Measurements from ENCODE around the gene KCNK10. TPM values are rescaled to one million over a fixed set of nuclear protein-coding genes. Genes with fewer than 3 reads are reported as not detected.

KCNK10 gene
- total RNA-seq, 1 experiment from 2014 or later, result 0.96 TPM

DNA sequence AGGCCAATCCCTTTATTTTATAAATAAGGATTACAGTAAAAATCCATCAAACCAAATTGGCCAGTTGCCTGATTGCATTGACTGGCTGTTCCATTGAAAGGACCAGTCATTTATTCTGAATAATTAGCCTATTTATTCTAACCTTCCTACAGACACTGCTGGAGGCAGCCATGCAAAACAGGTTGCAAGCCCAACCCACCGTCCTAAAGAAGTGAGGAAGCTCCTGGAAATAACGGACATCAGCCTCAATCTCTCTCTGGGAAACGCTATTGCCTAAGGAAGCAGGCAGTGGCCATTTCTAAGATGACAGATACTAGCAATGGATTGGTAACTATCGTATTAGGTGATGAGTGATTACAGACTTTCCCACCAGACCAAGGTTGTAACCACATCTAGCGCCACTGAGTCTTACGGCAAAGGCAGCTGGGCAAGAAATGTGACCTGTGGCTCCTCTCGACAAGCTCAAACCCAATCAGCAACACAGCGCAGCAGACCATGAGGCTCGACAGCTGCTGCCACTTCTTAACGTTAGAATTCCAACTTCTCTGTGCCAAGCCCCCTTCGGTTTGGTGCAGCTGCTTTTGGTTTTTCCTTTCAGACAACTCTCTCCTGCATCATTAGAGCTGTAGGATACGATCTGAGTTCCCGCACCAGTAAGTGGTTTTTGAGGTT is 134.2 kb downstream of the KCNK10 start (continued):
- TF ChIP-seq, protein P1, sequence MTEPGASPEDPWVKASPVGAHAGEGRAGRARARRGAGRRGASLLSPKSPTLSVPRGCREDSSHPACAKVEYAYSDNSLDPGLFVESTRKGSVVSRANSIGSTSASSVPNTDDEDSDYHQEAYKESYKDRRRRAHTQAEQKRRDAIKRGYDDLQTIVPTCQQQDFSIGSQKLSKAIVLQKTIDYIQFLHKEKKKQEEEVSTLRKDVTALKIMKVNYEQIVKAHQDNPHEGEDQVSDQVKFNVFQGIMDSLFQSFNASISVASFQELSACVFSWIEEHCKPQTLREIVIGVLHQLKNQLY (CRISPR knock-in tag; IDR thresholded peaks at IDR 0.05), result no peak
- TF ChIP-seq CBFB (CRISPR knock-in tag; IDR thresholded peaks at IDR 0.05; ENCODE audit: low read depth), result no peak
- TF ChIP-seq NFYB (CRISPR knock-in tag; conservative IDR thresholded peaks at IDR 0.05; ENCODE audit: low read depth), result no peak
- TF ChIP-seq, protein P2, sequence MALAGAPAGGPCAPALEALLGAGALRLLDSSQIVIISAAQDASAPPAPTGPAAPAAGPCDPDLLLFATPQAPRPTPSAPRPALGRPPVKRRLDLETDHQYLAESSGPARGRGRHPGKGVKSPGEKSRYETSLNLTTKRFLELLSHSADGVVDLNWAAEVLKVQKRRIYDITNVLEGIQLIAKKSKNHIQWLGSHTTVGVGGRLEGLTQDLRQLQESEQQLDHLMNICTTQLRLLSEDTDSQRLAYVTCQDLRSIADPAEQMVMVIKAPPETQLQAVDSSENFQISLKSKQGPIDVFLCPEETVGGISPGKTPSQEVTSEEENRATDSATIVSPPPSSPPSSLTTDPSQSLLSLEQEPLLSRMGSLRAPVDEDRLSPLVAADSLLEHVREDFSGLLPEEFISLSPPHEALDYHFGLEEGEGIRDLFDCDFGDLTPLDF (CRISPR knock-in tag; IDR thresholded peaks at IDR 0.05), result no peak

DNA sequence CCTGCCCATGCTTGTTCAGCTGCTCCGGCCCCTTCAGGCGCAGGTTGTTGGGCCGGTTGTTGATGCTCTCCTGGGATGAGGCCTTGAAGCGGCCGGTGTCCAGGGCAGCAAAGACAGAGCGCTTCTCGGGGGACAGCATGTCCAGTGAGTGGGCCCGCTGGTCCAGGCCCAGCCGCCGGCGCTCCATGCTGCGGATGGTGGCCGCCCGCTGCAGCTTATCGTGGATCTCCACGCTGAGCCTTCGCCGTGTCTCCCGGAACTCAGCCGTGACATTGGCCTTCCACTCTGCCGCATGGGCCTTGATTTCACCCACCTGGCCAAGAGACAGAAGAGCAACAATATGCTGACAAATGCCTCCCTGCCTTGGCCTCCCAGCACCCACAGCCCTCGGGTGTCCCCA is 137.2 kb downstream of the KCNK10 start:
- Mint-ChIP-seq H3K27me3 (ENCODE audit: low read depth) (no peaks in the 10 kb centered on the region), H3K4me1 (peaks cover 21% of the 10 kb centered on the region), H3K4me3 (no peak overlapping the region), H3K9me3 (no peaks in the 10 kb centered on the region), H3K36me3 (no peaks in the 10 kb centered on the region), H3K27ac (no peak overlapping the region)
- ChIA-PET CTCF (interaction anchor here (1.1 to 2.2 kb wide), 2 partner anchors 17 to 195 kb away, joined by 3 to 5 read pairs; no protein-coding TSS in a partner anchor), POLR2A (no interaction called here)
- ATAC-seq (no peak), DNase-seq (ENCODE audit: low spot score) (no peak)
- TF ChIP-seq, protein P3, sequence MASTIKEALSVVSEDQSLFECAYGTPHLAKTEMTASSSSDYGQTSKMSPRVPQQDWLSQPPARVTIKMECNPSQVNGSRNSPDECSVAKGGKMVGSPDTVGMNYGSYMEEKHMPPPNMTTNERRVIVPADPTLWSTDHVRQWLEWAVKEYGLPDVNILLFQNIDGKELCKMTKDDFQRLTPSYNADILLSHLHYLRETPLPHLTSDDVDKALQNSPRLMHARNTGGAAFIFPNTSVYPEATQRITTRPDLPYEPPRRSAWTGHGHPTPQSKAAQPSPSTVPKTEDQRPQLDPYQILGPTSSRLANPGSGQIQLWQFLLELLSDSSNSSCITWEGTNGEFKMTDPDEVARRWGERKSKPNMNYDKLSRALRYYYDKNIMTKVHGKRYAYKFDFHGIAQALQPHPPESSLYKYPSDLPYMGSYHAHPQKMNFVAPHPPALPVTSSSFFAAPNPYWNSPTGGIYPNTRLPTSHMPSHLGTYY (CRISPR knock-in tag; IDR thresholded peaks at IDR 0.05), result no peak
- TF ChIP-seq, protein P4, sequence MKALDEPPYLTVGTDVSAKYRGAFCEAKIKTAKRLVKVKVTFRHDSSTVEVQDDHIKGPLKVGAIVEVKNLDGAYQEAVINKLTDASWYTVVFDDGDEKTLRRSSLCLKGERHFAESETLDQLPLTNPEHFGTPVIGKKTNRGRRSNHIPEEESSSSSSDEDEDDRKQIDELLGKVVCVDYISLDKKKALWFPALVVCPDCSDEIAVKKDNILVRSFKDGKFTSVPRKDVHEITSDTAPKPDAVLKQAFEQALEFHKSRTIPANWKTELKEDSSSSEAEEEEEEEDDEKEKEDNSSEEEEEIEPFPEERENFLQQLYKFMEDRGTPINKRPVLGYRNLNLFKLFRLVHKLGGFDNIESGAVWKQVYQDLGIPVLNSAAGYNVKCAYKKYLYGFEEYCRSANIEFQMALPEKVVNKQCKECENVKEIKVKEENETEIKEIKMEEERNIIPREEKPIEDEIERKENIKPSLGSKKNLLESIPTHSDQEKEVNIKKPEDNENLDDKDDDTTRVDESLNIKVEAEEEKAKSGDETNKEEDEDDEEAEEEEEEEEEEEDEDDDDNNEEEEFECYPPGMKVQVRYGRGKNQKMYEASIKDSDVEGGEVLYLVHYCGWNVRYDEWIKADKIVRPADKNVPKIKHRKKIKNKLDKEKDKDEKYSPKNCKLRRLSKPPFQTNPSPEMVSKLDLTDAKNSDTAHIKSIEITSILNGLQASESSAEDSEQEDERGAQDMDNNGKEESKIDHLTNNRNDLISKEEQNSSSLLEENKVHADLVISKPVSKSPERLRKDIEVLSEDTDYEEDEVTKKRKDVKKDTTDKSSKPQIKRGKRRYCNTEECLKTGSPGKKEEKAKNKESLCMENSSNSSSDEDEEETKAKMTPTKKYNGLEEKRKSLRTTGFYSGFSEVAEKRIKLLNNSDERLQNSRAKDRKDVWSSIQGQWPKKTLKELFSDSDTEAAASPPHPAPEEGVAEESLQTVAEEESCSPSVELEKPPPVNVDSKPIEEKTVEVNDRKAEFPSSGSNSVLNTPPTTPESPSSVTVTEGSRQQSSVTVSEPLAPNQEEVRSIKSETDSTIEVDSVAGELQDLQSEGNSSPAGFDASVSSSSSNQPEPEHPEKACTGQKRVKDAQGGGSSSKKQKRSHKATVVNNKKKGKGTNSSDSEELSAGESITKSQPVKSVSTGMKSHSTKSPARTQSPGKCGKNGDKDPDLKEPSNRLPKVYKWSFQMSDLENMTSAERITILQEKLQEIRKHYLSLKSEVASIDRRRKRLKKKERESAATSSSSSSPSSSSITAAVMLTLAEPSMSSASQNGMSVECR (CRISPR knock-in tag; IDR thresholded peaks at IDR 0.05; ENCODE audit: borderline replicate concordance), result no peak
- no peak for TF ChIP-seq EMX1 (CRISPR knock-in tag; IDR thresholded peaks at IDR 0.05)
- TF ChIP-seq, protein P5, sequence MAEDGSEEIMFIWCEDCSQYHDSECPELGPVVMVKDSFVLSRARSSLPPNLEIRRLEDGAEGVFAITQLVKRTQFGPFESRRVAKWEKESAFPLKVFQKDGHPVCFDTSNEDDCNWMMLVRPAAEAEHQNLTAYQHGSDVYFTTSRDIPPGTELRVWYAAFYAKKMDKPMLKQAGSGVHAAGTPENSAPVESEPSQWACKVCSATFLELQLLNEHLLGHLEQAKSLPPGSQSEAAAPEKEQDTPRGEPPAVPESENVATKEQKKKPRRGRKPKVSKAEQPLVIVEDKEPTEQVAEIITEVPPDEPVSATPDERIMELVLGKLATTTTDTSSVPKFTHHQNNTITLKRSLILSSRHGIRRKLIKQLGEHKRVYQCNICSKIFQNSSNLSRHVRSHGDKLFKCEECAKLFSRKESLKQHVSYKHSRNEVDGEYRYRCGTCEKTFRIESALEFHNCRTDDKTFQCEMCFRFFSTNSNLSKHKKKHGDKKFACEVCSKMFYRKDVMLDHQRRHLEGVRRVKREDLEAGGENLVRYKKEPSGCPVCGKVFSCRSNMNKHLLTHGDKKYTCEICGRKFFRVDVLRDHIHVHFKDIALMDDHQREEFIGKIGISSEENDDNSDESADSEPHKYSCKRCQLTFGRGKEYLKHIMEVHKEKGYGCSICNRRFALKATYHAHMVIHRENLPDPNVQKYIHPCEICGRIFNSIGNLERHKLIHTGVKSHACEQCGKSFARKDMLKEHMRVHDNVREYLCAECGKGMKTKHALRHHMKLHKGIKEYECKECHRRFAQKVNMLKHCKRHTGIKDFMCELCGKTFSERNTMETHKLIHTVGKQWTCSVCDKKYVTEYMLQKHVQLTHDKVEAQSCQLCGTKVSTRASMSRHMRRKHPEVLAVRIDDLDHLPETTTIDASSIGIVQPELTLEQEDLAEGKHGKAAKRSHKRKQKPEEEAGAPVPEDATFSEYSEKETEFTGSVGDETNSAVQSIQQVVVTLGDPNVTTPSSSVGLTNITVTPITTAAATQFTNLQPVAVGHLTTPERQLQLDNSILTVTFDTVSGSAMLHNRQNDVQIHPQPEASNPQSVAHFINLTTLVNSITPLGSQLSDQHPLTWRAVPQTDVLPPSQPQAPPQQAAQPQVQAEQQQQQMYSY (CRISPR knock-in tag; IDR thresholded peaks at IDR 0.05), result no peak
- TF ChIP-seq SMAD4 (CRISPR knock-in tag; IDR thresholded peaks at IDR 0.05), result no peak
- TF ChIP-seq PRRX2 (CRISPR knock-in tag; IDR thresholded peaks at IDR 0.05), result no peak
- no peak for TF ChIP-seq CREB1 (CRISPR knock-in tag; IDR thresholded peaks at IDR 0.05)
- no peak for TF ChIP-seq TCF7 (CRISPR knock-in tag; IDR thresholded peaks at IDR 0.05; ENCODE audit: low read depth)
- TF ChIP-seq, protein P6, sequence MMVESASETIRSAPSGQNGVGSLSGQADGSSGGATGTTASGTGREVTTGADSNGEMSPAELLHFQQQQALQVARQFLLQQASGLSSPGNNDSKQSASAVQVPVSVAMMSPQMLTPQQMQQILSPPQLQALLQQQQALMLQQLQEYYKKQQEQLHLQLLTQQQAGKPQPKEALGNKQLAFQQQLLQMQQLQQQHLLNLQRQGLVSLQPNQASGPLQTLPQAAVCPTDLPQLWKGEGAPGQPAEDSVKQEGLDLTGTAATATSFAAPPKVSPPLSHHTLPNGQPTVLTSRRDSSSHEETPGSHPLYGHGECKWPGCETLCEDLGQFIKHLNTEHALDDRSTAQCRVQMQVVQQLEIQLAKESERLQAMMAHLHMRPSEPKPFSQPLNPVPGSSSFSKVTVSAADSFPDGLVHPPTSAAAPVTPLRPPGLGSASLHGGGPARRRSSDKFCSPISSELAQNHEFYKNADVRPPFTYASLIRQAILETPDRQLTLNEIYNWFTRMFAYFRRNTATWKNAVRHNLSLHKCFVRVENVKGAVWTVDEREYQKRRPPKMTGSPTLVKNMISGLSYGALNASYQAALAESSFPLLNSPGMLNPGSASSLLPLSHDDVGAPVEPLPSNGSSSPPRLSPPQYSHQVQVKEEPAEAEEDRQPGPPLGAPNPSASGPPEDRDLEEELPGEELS (CRISPR knock-in tag; IDR thresholded peaks at IDR 0.05), result no peak
- no peak for TF ChIP-seq ETV6 (CRISPR knock-in tag; IDR thresholded peaks at IDR 0.05)
- TF ChIP-seq MXD4 (CRISPR knock-in tag; IDR thresholded peaks at IDR 0.05; ENCODE audit: borderline replicate concordance), result no peak
- TF ChIP-seq, protein P7, sequence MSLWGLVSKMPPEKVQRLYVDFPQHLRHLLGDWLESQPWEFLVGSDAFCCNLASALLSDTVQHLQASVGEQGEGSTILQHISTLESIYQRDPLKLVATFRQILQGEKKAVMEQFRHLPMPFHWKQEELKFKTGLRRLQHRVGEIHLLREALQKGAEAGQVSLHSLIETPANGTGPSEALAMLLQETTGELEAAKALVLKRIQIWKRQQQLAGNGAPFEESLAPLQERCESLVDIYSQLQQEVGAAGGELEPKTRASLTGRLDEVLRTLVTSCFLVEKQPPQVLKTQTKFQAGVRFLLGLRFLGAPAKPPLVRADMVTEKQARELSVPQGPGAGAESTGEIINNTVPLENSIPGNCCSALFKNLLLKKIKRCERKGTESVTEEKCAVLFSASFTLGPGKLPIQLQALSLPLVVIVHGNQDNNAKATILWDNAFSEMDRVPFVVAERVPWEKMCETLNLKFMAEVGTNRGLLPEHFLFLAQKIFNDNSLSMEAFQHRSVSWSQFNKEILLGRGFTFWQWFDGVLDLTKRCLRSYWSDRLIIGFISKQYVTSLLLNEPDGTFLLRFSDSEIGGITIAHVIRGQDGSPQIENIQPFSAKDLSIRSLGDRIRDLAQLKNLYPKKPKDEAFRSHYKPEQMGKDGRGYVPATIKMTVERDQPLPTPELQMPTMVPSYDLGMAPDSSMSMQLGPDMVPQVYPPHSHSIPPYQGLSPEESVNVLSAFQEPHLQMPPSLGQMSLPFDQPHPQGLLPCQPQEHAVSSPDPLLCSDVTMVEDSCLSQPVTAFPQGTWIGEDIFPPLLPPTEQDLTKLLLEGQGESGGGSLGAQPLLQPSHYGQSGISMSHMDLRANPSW (CRISPR knock-in tag; conservative IDR thresholded peaks at IDR 0.05; ENCODE audit: low read depth), result no peak
- TF ChIP-seq GABPB1 (CRISPR knock-in tag; IDR thresholded peaks at IDR 0.05), result no peak
- no peak for TF ChIP-seq NR1H2 (CRISPR knock-in tag; IDR thresholded peaks at IDR 0.05)
- TF ChIP-seq IRF2 (CRISPR knock-in tag; IDR thresholded peaks at IDR 0.05; ENCODE audit: borderline replicate concordance, low read depth), result no peak
- TF ChIP-seq ZNF219 (CRISPR knock-in tag; IDR thresholded peaks at IDR 0.05; ENCODE audit: borderline replicate concordance), result no peak
